ENCODE results near the gene GLB1L2.
"Not testable (repeated sequence)": the region's sequence is repeated elsewhere in the genome, so short reads cannot be mapped to it uniquely, and the experiment has no call there.

Gene GLB1L2

DNA sequence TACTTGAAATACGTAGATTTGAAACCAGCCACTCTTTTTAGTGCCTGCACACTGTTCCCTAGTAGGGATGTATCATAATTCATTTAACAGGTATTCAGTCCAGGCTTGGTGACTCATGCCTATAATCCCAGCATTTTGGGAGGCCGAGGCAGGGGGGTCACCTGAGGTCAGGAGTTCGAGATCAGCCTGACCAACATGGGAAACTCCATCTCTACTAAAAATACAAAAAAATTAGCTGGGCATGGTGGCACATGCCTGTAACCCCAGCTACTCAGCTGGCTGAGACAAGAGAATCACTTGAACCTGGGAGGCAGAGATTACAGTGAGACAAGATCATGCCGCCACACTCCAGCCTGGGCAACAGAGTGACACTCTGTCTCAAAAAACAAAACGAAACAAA is 47.4 kb upstream of the GLB1L2 start:
- H2AFZ ChIP-seq (ENCODE audit: insufficient read depth, low read length, poor library complexity); H2BK12ac ChIP-seq (ENCODE audit: low read length); H4K8ac ChIP-seq (ENCODE audit: low read depth, low read length); H2AK5ac ChIP-seq (ENCODE audit: low read length); H3K27ac ChIP-seq (ENCODE audit: low read depth, low read length); H3K36me3 ChIP-seq (ENCODE audit: control insufficient read depth in 1 of 2, insufficient read depth in 2 of 2, low read length in 2 of 2); H3K4me3 ChIP-seq (ENCODE audit: low read depth, low read length); H3K4me1 ChIP-seq (ENCODE audit: control insufficient read depth in 1 of 2, insufficient read depth in 2 of 2, low read length in 2 of 2); H4K91ac ChIP-seq (ENCODE audit: low read depth, low read length); H2BK5ac ChIP-seq (ENCODE audit: low read depth, low read length, poor library complexity); H3K14ac ChIP-seq (ENCODE audit: low read length); H3K9ac ChIP-seq (ENCODE audit: low read length); H3K18ac ChIP-seq (ENCODE audit: low read length); H3K27me3 ChIP-seq (ENCODE audit: insufficient read depth, low read length); H3K9me3 ChIP-seq (ENCODE audit: insufficient read depth, low read depth, low read length); H3K4ac ChIP-seq (ENCODE audit: low read depth, low read length); H4K12ac ChIP-seq (ENCODE audit: low read depth, low read length); H3K79me1 ChIP-seq (ENCODE audit: low read length); H3K23ac ChIP-seq (ENCODE audit: low read length); DNase-seq; H3K79me2 ChIP-seq (ENCODE audit: control insufficient read depth, insufficient read depth, low read length, poor library complexity); H2BK120ac ChIP-seq (ENCODE audit: insufficient read depth, low read length, poor library complexity); H3K4me2 ChIP-seq (ENCODE audit: low read length): not testable (repeated sequence)
- no CpG with 5 or more reads among the region's 5 CpGs for WGBS (ENCODE audit: extremely low coverage, insufficient coverage, insufficient read length)

- Histone ChIP-seq H3K4ac (ENCODE audit: low read depth, low read length) (no peak overlapping the region), H4K91ac (ENCODE audit: low read depth, low read length) (no peak overlapping the region), H2AK5ac (ENCODE audit: low read length) (no peak overlapping the region), H4K12ac (ENCODE audit: low read depth, low read length) (no peak overlapping the region), H2AFZ (ENCODE audit: insufficient read depth, low read length, poor library complexity) (no peak overlapping the region), H3K36me3 (ENCODE audit: control insufficient read depth in 1 of 2, insufficient read depth in 2 of 2, low read length in 2 of 2) (no peaks in the 10 kb centered on the region), H3K9me3 (ENCODE audit: insufficient read depth, low read depth, low read length) (peaks cover 3% of the 10 kb centered on the region), H3K4me2 (ENCODE audit: low read length) (no peak overlapping the region), H3K27me3 (ENCODE audit: insufficient read depth, low read length) (no peaks in the 10 kb centered on the region), H3K4me1 (ENCODE audit: control insufficient read depth in 1 of 2, insufficient read depth in 2 of 2, low read length in 2 of 2) (no peaks in the 10 kb centered on the region), H3K79me2 (ENCODE audit: control insufficient read depth, insufficient read depth, low read length, poor library complexity) (no peaks in the 10 kb centered on the region), H3K79me1 (ENCODE audit: low read length) (no peaks in the 10 kb centered on the region), H3K18ac (ENCODE audit: low read length) (no peak overlapping the region), H2BK12ac (ENCODE audit: low read length) (no peak overlapping the region), H3K14ac (ENCODE audit: low read length) (no peak overlapping the region), H4K8ac (ENCODE audit: low read depth, low read length) (no peak overlapping the region), H3K9ac (ENCODE audit: low read length) (no peak overlapping the region), H3K4me3 (ENCODE audit: low read depth, low read length) (no peak overlapping the region), H3K27ac (ENCODE audit: low read depth, low read length) (no peak overlapping the region), H3K23ac (ENCODE audit: low read length) (no peak overlapping the region), H2BK5ac (ENCODE audit: low read depth, low read length, poor library complexity) (no peak overlapping the region), H2BK120ac (ENCODE audit: insufficient read depth, low read length, poor library complexity) (no peak overlapping the region)
- WGBS (ENCODE audit: extremely low coverage, insufficient coverage, insufficient read length): no CpG with 5 or more reads among the region's 12 CpGs
- no peak for DNase-seq
Observed at GRCh38 chr11:134287561-134287960, 44.2 kb upstream of the GLB1L2 start.

DNA sequence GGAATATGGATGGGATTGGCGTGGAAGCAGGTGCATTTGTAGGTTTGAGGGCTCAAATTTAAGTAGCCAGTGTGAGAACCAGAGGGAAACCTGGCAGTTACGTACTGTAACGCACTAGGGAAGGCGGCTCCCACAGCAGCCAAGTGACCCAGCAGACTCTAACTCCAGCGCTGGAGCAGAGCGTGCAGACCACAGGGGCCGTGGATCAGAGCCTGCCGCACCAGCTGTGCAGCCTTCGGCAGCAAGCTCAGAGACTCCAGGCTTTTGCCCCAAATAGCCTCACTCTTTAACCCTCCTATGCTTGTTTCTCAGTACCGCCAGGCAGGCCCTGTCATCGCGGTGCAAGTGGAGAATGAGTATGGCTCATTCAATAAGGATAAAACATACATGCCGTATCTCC is 43.3 kb upstream of the GLB1L2 start:
- Histone ChIP-seq H3K4ac (ENCODE audit: low read depth, low read length) (no peak overlapping the region), H2BK120ac (ENCODE audit: insufficient read depth, low read length, poor library complexity) (no peak overlapping the region), H4K91ac (ENCODE audit: low read depth, low read length) (no peak overlapping the region)

GRCh38 chr11:134289167-134289566 is 42.6 kb upstream of the GLB1L2 start:
- no peak overlapping the region for H3K4me3 ChIP-seq (ENCODE audit: low read depth, low read length)
- no peak overlapping the region for H2BK12ac ChIP-seq (ENCODE audit: low read length)
- DNase-seq: no peak
- H3K79me1 ChIP-seq (ENCODE audit: low read length): no peaks in the 10 kb centered on the region
- WGBS (ENCODE audit: extremely low coverage, insufficient coverage, insufficient read length): no CpG with 5 or more reads among the region's 4 CpGs
- no peak overlapping the region for H3K9ac ChIP-seq (ENCODE audit: low read length)
- H3K4me1 ChIP-seq (ENCODE audit: control insufficient read depth in 1 of 2, insufficient read depth in 2 of 2, low read length in 2 of 2): peaks cover 4 to 7% of the 10 kb centered on the region in 2 experiments
- no peaks in the 10 kb centered on the region for H3K27me3 ChIP-seq (ENCODE audit: insufficient read depth, low read length)
- no peak overlapping the region for H3K4ac ChIP-seq (ENCODE audit: low read depth, low read length)
- H4K91ac ChIP-seq (ENCODE audit: low read depth, low read length): no peak overlapping the region
- H3K79me2 ChIP-seq (ENCODE audit: control insufficient read depth, insufficient read depth, low read length, poor library complexity): no peaks in the 10 kb centered on the region
- H3K23ac ChIP-seq (ENCODE audit: low read length): no peak overlapping the region
- no peak overlapping the region for H2BK120ac ChIP-seq (ENCODE audit: insufficient read depth, low read length, poor library complexity)
- no peak overlapping the region for H3K4me2 ChIP-seq (ENCODE audit: low read length)
- no peak overlapping the region for H3K14ac ChIP-seq (ENCODE audit: low read length)
- no peak overlapping the region for H2BK5ac ChIP-seq (ENCODE audit: low read depth, low read length, poor library complexity)
- H3K27ac ChIP-seq (ENCODE audit: low read depth, low read length): no peak overlapping the region
- no peak overlapping the region for H3K18ac ChIP-seq (ENCODE audit: low read length)
- peaks cover 3% of the 10 kb centered on the region for H3K9me3 ChIP-seq (ENCODE audit: insufficient read depth, low read depth, low read length)
- no peak overlapping the region for H2AK5ac ChIP-seq (ENCODE audit: low read length)
- H3K36me3 ChIP-seq (ENCODE audit: control insufficient read depth in 1 of 2, insufficient read depth in 2 of 2, low read length in 2 of 2): no peaks in the 10 kb centered on the region
- no peak overlapping the region for H4K8ac ChIP-seq (ENCODE audit: low read depth, low read length)
- H2AFZ ChIP-seq (ENCODE audit: insufficient read depth, low read length, poor library complexity): no peak overlapping the region
- no peak overlapping the region for H4K12ac ChIP-seq (ENCODE audit: low read depth, low read length)

More for the DNA sequence above, 43.3 kb upstream of the GLB1L2 start:
- H2BK5ac ChIP-seq (ENCODE audit: low read depth, low read length, poor library complexity): no peak overlapping the region
- no peak overlapping the region for H2AFZ ChIP-seq (ENCODE audit: insufficient read depth, low read length, poor library complexity)
- H3K9me3 ChIP-seq (ENCODE audit: insufficient read depth, low read depth, low read length): peaks cover 3% of the 10 kb centered on the region
- no peak overlapping the region for H2AK5ac ChIP-seq (ENCODE audit: low read length)
- H2BK12ac ChIP-seq (ENCODE audit: low read length): no peak overlapping the region
- H3K14ac ChIP-seq (ENCODE audit: low read length): no peak overlapping the region
- H3K18ac ChIP-seq (ENCODE audit: low read length): no peak overlapping the region
- H3K4me1 ChIP-seq (ENCODE audit: control insufficient read depth in 1 of 2, insufficient read depth in 2 of 2, low read length in 2 of 2): peaks cover 4 to 7% of the 10 kb centered on the region in 2 experiments
- H3K79me1 ChIP-seq (ENCODE audit: low read length): no peaks in the 10 kb centered on the region
- H3K9ac ChIP-seq (ENCODE audit: low read length): no peak overlapping the region
- H3K4me3 ChIP-seq (ENCODE audit: low read depth, low read length): no peak overlapping the region
- no peaks in the 10 kb centered on the region for H3K79me2 ChIP-seq (ENCODE audit: control insufficient read depth, insufficient read depth, low read length, poor library complexity)
- H3K4me2 ChIP-seq (ENCODE audit: low read length): no peak overlapping the region
- H4K8ac ChIP-seq (ENCODE audit: low read depth, low read length): no peak overlapping the region
- no CpG with 5 or more reads among the region's 13 CpGs for WGBS (ENCODE audit: extremely low coverage, insufficient coverage, insufficient read length)
- H4K12ac ChIP-seq (ENCODE audit: low read depth, low read length): no peak overlapping the region
- H3K36me3 ChIP-seq (ENCODE audit: control insufficient read depth in 1 of 2, insufficient read depth in 2 of 2, low read length in 2 of 2): no peaks in the 10 kb centered on the region
- no peaks in the 10 kb centered on the region for H3K27me3 ChIP-seq (ENCODE audit: insufficient read depth, low read length)
- H3K27ac ChIP-seq (ENCODE audit: low read depth, low read length): no peak overlapping the region
- DNase-seq: no peak
- H3K23ac ChIP-seq (ENCODE audit: low read length): no peak overlapping the region

Data from trophoblast cell (in vitro differentiated cells and primary cell).